Measurements from ENCODE around the gene HOXB8.

DNA sequence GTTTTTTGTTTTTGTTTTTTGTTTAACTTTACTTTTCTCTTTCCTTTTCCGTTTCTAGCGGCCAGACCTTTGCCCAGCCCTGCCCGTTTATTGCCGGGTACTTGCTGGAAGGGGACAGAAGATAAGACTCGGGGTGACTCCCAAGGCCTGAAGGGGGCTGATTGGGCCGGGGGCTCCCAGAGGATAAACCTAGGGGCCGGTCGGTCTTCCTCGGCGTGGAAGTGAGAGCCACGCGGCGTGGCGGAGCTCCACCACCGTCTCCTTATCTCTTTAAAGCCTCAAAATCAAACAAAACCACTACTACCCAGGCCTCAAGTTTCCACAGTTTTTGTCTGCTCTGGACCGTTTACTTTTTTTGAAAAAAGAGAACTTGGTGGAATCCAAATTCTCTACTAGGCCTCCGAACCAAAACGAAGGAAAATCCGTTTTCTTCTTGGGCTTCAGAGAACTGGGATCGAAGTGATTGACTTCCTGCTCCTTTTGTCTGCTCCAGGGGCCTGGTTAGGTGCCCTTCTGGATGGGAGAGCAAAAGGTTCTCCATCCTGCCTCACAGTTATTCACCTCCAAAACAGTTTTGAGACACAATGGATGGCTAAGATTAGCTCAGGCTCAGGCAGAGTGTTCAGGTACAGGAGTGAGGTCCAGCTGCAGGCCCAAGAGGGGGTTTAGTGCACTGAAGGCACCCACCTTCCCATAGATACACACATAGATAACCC is 19.6 kb upstream of the HOXB8 start:
- TF ChIP-seq, protein P1, sequence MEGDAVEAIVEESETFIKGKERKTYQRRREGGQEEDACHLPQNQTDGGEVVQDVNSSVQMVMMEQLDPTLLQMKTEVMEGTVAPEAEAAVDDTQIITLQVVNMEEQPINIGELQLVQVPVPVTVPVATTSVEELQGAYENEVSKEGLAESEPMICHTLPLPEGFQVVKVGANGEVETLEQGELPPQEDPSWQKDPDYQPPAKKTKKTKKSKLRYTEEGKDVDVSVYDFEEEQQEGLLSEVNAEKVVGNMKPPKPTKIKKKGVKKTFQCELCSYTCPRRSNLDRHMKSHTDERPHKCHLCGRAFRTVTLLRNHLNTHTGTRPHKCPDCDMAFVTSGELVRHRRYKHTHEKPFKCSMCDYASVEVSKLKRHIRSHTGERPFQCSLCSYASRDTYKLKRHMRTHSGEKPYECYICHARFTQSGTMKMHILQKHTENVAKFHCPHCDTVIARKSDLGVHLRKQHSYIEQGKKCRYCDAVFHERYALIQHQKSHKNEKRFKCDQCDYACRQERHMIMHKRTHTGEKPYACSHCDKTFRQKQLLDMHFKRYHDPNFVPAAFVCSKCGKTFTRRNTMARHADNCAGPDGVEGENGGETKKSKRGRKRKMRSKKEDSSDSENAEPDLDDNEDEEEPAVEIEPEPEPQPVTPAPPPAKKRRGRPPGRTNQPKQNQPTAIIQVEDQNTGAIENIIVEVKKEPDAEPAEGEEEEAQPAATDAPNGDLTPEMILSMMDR (IDR thresholded peaks at IDR 0.05; ENCODE audit: insufficient read depth, low read length, poor library complexity, severe bottlenecking): no peak
- TF ChIP-seq EZH2phosphoT487 (conservative IDR thresholded peaks at IDR 0.05; ENCODE audit: low read length): no peak

Data from SU-DHL-6 (cell line).